NT2/D1 (cell line): ENCODE data around the gene WFIKKN2.

Experiments
- YY1 ChIP-seq: IDR thresholded peaks from 2 replicates; pipeline ENCODE4 v1.6.1; 2011; ENCODE audit not compliant: insufficient read length, insufficient read depth
- ZNF274 ChIP-seq: IDR thresholded peaks from 2 replicates; pipeline ENCODE4 v1.6.1; 2011; ENCODE audit warnings: mild to moderate bottlenecking, low read depth, low read length

GRCh38 chr17:50868602-50869001 lies 33.2 kb downstream of the WFIKKN2 start:
- TF ChIP-seq ZNF274 (no peak), YY1 (no peak)
